ENCODE measurements around the gene ZNF407.

DNA sequence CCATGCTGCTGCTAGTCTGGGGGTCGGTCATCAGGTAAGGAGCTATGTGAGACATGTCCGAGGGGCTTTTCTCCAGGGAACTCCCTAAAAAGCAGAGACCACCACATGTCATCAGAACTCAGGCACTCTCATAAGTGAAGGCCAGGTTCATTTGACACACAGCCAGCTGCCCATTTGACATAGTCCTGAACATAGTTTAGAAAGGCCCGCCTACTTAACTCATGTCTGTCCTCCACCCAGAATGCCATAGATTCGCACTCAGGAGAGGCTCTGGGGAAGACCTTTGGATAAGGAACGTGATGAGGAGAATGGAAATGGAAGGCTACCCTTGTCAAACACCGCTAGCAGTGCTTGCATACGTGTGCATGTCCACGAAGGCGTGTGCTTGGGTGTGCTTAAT, 454.1 kb downstream of the ZNF407 start:
- no peak for TF ChIP-seq POLR2A (IDR thresholded peaks at IDR 0.05)
- TF ChIP-seq, protein P1, sequence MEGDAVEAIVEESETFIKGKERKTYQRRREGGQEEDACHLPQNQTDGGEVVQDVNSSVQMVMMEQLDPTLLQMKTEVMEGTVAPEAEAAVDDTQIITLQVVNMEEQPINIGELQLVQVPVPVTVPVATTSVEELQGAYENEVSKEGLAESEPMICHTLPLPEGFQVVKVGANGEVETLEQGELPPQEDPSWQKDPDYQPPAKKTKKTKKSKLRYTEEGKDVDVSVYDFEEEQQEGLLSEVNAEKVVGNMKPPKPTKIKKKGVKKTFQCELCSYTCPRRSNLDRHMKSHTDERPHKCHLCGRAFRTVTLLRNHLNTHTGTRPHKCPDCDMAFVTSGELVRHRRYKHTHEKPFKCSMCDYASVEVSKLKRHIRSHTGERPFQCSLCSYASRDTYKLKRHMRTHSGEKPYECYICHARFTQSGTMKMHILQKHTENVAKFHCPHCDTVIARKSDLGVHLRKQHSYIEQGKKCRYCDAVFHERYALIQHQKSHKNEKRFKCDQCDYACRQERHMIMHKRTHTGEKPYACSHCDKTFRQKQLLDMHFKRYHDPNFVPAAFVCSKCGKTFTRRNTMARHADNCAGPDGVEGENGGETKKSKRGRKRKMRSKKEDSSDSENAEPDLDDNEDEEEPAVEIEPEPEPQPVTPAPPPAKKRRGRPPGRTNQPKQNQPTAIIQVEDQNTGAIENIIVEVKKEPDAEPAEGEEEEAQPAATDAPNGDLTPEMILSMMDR (IDR thresholded peaks at IDR 0.05), result no peak
